Measurements from ENCODE around the gene HERC2. TPM values are rescaled to one million over a fixed set of nuclear protein-coding genes. Genes with fewer than 3 reads are reported as not detected.
A peak's percentile ranks its signal among the peaks of the same experiment; 100 is the strongest.

The HERC2 gene
- total RNA-seq, 1 experiment from 2014 or later: 69.2 TPM

DNA sequence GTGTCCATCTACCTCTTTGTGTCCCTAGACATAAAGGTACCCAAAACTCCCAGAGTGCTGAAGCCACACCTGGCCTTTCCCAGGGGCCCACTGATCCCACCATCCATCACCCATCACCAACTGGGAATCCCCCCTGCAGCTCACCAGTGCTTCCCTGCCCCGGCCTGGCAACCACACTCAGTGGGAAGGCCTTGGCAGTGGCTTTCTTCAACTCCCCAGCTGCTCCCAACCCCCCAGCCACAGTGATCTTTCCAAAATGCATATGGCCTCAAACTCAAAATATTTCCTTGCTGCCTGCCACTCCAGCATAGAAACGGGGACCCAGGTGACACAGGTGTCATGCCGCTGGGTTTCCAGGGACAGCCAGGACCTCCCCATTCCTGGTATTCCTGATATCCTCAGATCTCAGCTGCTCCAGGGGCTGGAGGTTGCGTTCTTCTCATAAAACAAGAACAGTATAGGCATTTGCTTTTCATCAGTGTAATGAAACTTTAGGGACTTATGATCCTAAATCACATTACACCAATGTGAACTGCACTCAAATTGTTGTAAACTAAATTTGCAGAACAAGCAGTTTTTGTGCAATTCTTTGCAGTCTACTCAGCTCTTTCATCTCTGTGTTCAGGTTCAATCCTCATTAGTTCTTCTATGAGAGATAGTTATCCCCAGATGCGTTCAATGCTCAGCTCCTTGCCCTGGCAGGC is 224.2 kb downstream of the HERC2 start:
- WGBS (ENCODE audit: extremely low coverage, insufficient read length, low lambda C conversion rate): no CpG with 5 or more reads among the region's 5 CpGs
- H3K9me3 Mint-ChIP-seq: peaks cover 6 to 11% of the 10 kb centered on the region in 2 experiments
- no peak overlapping the region for H3K9ac ChIP-seq (ENCODE audit: extremely low read depth, insufficient read length, low read length)
- H3K27me3 Mint-ChIP-seq (ENCODE audit: low read depth): peaks cover 94% of the 10 kb centered on the region
- H2BK15ac ChIP-seq (ENCODE audit: low read depth, low read length): no peak overlapping the region
- peaks cover 17% of the 10 kb centered on the region for H3K23me2 ChIP-seq (ENCODE audit: insufficient read length, low read depth, low read length, poor library complexity, severe bottlenecking)
- no peak overlapping the region for H3K18ac ChIP-seq (ENCODE audit: insufficient read length, low read depth, low read length)
- no peak overlapping the region for H4K8ac ChIP-seq (replicated peaks; ENCODE audit: insufficient read length, low read depth, low read length)
- peaks cover 0 to 3% (median 0%) of the 10 kb centered on the region in 3 experiments; a peak in 2 of 7 replicates for H3K36me3 Mint-ChIP-seq (ENCODE audit: insufficient read depth in 1 of 3, low read depth in 3 of 3)
- no peak overlapping the region for H3K14ac ChIP-seq (ENCODE audit: insufficient read depth, low read length)
- peaks cover 24 to 28% of the 10 kb centered on the region in 2 experiments for H3K4me1 Mint-ChIP-seq
- no peak overlapping the region for H3K27ac Mint-ChIP-seq
- H3K79me1 ChIP-seq (ENCODE audit: insufficient read depth, low read depth, low read length, poor library complexity, severe bottlenecking): no peaks in the 10 kb centered on the region
- no peak overlapping the region for H2BK5ac ChIP-seq (ENCODE audit: insufficient read length, low read length)
- no peak overlapping the region for H3K4ac ChIP-seq (ENCODE audit: low read depth, low read length)
- no peak overlapping the region for H3K23ac ChIP-seq (ENCODE audit: insufficient read length, low read depth, low read length)
- no peaks in the 10 kb centered on the region for H4K20me1 ChIP-seq (ENCODE audit: control insufficient read depth, insufficient read depth, insufficient read length)
- DNase-seq: no peak
- H4K5ac ChIP-seq (ENCODE audit: insufficient read length, low read depth, low read length): no peak overlapping the region
- H3K4me2 ChIP-seq (ENCODE audit: insufficient read depth, insufficient read length, low read length): no peak overlapping the region
- H2BK120ac ChIP-seq (ENCODE audit: low read depth, low read length, poor library complexity, severe bottlenecking): no peak overlapping the region
- no peak overlapping the region for H2AFZ ChIP-seq (ENCODE audit: low read length)
- TF ChIP-seq, protein P1, sequence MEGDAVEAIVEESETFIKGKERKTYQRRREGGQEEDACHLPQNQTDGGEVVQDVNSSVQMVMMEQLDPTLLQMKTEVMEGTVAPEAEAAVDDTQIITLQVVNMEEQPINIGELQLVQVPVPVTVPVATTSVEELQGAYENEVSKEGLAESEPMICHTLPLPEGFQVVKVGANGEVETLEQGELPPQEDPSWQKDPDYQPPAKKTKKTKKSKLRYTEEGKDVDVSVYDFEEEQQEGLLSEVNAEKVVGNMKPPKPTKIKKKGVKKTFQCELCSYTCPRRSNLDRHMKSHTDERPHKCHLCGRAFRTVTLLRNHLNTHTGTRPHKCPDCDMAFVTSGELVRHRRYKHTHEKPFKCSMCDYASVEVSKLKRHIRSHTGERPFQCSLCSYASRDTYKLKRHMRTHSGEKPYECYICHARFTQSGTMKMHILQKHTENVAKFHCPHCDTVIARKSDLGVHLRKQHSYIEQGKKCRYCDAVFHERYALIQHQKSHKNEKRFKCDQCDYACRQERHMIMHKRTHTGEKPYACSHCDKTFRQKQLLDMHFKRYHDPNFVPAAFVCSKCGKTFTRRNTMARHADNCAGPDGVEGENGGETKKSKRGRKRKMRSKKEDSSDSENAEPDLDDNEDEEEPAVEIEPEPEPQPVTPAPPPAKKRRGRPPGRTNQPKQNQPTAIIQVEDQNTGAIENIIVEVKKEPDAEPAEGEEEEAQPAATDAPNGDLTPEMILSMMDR (conservative IDR thresholded peaks at IDR 0.05): no peak
- H3K9me3 ChIP-seq (ENCODE audit: control insufficient read depth, low read depth, low read length): no peaks in the 10 kb centered on the region
- no peak overlapping the region for H2BK12ac ChIP-seq (ENCODE audit: insufficient read length, low read depth, low read length)
- H3K4me1 ChIP-seq (ENCODE audit: insufficient read depth, low read length): no peaks in the 10 kb centered on the region; the same call in 1 of the 2 replicates
- H3K56ac ChIP-seq (ENCODE audit: insufficient read length, low read depth, low read length): no peak overlapping the region
- H2BK20ac ChIP-seq (ENCODE audit: low read depth, low read length, poor library complexity, severe bottlenecking): no peak overlapping the region
- peak overlapping the region; percentile 38 to 83; a peak in 4 of 5 replicates for H3K4me3 Mint-ChIP-seq
- no peaks in the 10 kb centered on the region for H3K79me2 ChIP-seq (ENCODE audit: insufficient read depth, low read length)
- H3K27ac ChIP-seq (ENCODE audit: insufficient read length, low read depth, low read length): no peak overlapping the region
- no peak overlapping the region for H4K91ac ChIP-seq (ENCODE audit: insufficient read length, low read depth, low read length)
- no peak overlapping the region for H3T11ph ChIP-seq (ENCODE audit: low read length)
- H2AK5ac ChIP-seq (ENCODE audit: insufficient read length, low read length): no peak overlapping the region
- peaks cover 61% of the 10 kb centered on the region for H3K27me3 ChIP-seq (ENCODE audit: insufficient read depth, low read length)

All from H9 (cell line).